GM12873 (cell line): ENCODE measurements around the gene ANKRD33B.

ENCODE experiments used
- TF ChIP-seq, protein P1 (sequence below): IDR thresholded peaks from 2 replicates; pipeline ENCODE4 v1.5.1; 2012; ENCODE audit warnings: low read depth, mild to moderate bottlenecking, moderate library complexity, low read length, control low read depth; ENCODE audit not compliant: insufficient read depth; ENCODE audit errors: missing control alignments

The ANKRD33B gene

GRCh38 chr5:10685115-10685521 lies 121.2 kb downstream of the ANKRD33B start:
- TF ChIP-seq, protein P1, sequence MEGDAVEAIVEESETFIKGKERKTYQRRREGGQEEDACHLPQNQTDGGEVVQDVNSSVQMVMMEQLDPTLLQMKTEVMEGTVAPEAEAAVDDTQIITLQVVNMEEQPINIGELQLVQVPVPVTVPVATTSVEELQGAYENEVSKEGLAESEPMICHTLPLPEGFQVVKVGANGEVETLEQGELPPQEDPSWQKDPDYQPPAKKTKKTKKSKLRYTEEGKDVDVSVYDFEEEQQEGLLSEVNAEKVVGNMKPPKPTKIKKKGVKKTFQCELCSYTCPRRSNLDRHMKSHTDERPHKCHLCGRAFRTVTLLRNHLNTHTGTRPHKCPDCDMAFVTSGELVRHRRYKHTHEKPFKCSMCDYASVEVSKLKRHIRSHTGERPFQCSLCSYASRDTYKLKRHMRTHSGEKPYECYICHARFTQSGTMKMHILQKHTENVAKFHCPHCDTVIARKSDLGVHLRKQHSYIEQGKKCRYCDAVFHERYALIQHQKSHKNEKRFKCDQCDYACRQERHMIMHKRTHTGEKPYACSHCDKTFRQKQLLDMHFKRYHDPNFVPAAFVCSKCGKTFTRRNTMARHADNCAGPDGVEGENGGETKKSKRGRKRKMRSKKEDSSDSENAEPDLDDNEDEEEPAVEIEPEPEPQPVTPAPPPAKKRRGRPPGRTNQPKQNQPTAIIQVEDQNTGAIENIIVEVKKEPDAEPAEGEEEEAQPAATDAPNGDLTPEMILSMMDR: no peak

GRCh38 chr5:10686890-10687289 lies 123.0 kb downstream of the ANKRD33B start:
- TF ChIP-seq, protein P1: no peak

GRCh38 chr5:10688651-10689171 lies 124.8 kb downstream of the ANKRD33B start:
- TF ChIP-seq, protein P1: no peak

GRCh38 chr5:10689391-10690081 lies 125.7 kb downstream of the ANKRD33B start:
- TF ChIP-seq, protein P1: peak; percentile 71

DNA sequence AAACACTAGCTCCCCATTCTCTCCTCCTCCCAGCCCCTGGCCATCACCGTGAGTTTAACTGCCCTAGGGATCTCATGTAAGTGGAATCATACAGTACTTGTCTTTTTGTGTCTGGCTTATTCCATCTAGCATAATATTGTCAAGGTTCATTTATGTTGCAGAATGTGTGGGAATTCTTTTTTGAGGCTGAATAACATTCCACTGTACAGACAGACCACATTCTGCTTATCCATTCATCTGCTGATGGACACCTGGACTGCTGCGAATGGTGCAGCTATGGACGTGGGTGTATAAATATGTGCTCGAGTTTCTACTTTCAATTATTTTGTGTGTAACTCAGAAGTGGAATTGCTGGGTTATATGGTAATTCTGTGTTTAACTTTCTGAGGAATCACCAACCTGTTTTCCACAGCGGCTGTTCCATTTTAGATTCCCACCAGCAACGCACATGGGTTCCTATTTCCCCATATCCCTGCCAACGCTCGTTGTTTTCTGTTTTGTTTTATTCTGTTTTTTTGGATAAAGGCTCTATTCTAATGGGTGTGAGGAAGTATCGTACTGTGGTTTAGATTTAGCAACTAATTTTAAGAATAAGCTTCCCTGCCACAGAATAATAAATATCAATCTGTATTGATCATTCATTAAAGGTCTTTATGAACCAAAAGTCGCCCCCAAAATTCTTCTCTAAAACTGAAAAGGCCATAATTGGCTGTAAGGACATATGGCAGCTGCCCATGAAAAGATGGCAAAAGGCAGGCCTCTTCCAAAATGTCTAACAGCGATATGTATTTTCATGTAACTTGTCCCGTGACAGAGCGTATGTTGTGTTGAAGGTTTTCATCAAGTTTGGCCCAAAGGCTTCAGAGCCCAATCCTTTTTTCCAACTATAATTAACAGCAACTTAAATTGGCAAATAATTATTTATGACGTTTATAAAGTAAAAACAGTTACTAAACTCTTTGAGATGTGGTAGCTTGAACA lies 126.9 kb downstream of the ANKRD33B start:
- TF ChIP-seq, protein P1: no peak

GRCh38 chr5:10691826-10692785 lies 128.2 kb downstream of the ANKRD33B start:
- TF ChIP-seq, protein P1: no peak
